Skin of body (tissue), 2 donors: ENCODE data around the gene EIF6. TPM values are rescaled to one million over a fixed set of nuclear protein-coding genes. Genes with fewer than 3 reads are reported as not detected.
"Not testable (repeated sequence)": the region's sequence is repeated elsewhere in the genome, so short reads cannot be mapped to it uniquely, and the experiment has no call there.

Source experiments
- DNase-seq: peaks from one replicate; lab custom pipeline; 2025; lab: John Stamatoyannopoulos, UW
- total RNA-seq: library from RNA; depleted of rRNA; stranded (reverse); fragments of >200 nt; gene quantifications from one replicate; pipeline ENCODE4 v1.2.3, GENCODE V29; 2014

EIF6 gene
- total RNA-seq = 69.6 TPM

GRCh38 chr20:35284267-35284991 is at the start of gene EIF6:
Gene EIF6, minus strand, starts transcription at chr20:35284772. Its CDS starts 285 bp downstream, at chr20:35284487.
- peak; percentile 78 for DNase-seq

- DNase-seq = no peak
Observed at GRCh38 chr20:35333606-35334005, 49.0 kb upstream of the EIF6 start.

GRCh38 chr20:35332540-35333200 is 48.1 kb upstream of the EIF6 start:
- DNase-seq = no peak

- no peak for DNase-seq
Observed at GRCh38 chr20:35329435-35330139, 45.0 kb upstream of the EIF6 start.

GRCh38 chr20:35328689-35329088 is 44.1 kb upstream of the EIF6 start:
- no peak for DNase-seq

- DNase-seq = no peak
Observed at GRCh38 chr20:35328095-35328685, 43.6 kb upstream of the EIF6 start.

GRCh38 chr20:35327074-35327976 is 42.8 kb upstream of the EIF6 start:
- DNase-seq = no peak

- DNase-seq = no peak
Observed at GRCh38 chr20:35326740-35327073, 42.1 kb upstream of the EIF6 start.

- DNase-seq = no peak
Observed at GRCh38 chr20:35326021-35326739, 41.6 kb upstream of the EIF6 start.

- DNase-seq = no peak
Observed at GRCh38 chr20:35325401-35325800, 40.8 kb upstream of the EIF6 start.

- DNase-seq = no peak
Observed at GRCh38 chr20:35320396-35321126, 36.0 kb upstream of the EIF6 start.

- DNase-seq = no peak
Observed at GRCh38 chr20:35319871-35320197, 35.3 kb upstream of the EIF6 start.

- peak; percentile 54 for DNase-seq
Observed at GRCh38 chr20:35319192-35319870, 34.8 kb upstream of the EIF6 start.

- no peak for DNase-seq
Observed at GRCh38 chr20:35318502-35319157, 34.1 kb upstream of the EIF6 start.

GRCh38 chr20:35317416-35318210 is 33.0 kb upstream of the EIF6 start:
- DNase-seq = no peak

- no peak for DNase-seq
Observed at GRCh38 chr20:35316086-35316485, 31.5 kb upstream of the EIF6 start.

GRCh38 chr20:35315632-35316020 is 31.1 kb upstream of the EIF6 start:
- DNase-seq = not testable (repeated sequence)
